IPS DF 6.9 (cell line): ENCODE results near the gene HOXA10.

Experiments
- DNase-seq: peaks from one replicate; pipeline ENCODE4 v3.0.0-alpha.2; 2013; ENCODE audit warnings: low read depth, low spot score
- H3K27ac ChIP-seq: one replicate; pipeline ENCODE4 v1.5.1; 2013; ENCODE audit warnings: low read length, control low read depth
- H3K27me3 ChIP-seq: 2 replicates; pipeline ENCODE4 v1.6.1; 2013; ENCODE audit warnings: mild to moderate bottlenecking, low read length; ENCODE audit not compliant: control insufficient read depth, insufficient read depth
- H3K36me3 ChIP-seq: 2 replicates; pipeline ENCODE4 v1.6.1; 2013; ENCODE audit warnings: low read length; ENCODE audit not compliant: control insufficient read depth, insufficient read depth
- H3K4me1 ChIP-seq: 2 replicates; pipeline ENCODE4 v1.6.1; 2013; ENCODE audit warnings: low read length; ENCODE audit not compliant: control insufficient read depth, insufficient read depth
- H3K4me3 ChIP-seq: 2 replicates; pipeline ENCODE4 v1.5.1; 2013; ENCODE audit warnings: mild to moderate bottlenecking, low read length
- H3K9me3 ChIP-seq: 2 replicates; pipeline ENCODE4 v1.6.1; 2013; ENCODE audit warnings: low read length, inconsistent platforms; ENCODE audit not compliant: control insufficient read depth, insufficient read depth
- WGBS: extraction: QIAGEN DNeasy Blood & Tissue Kit; methylation state at CpG from one replicate; pipeline ENCODE4 v1.1.7; 2013; ENCODE audit warnings: mixed read lengths, missing lambda C conversion rate; ENCODE audit not compliant: insufficient read length, insufficient coverage; 5-methylcytosine and 5-hydroxymethylcytosine counted together

HOXA10 gene

GRCh38 chr7:27151341-27151930 is 22.7 kb downstream of the HOXA10 start:
- WGBS: 100% methylated on average over 1 of the region's 27 CpGs
- no peak overlapping the region for H3K27ac ChIP-seq
- no peaks in the 10 kb centered on the region for H3K9me3 ChIP-seq
- H3K4me3 ChIP-seq: no peak overlapping the region
- peaks cover 3% of the 10 kb centered on the region for H3K4me1 ChIP-seq
- no peak for DNase-seq
- no peaks in the 10 kb centered on the region for H3K36me3 ChIP-seq
- peaks cover 97% of the 10 kb centered on the region for H3K27me3 ChIP-seq

DNA sequence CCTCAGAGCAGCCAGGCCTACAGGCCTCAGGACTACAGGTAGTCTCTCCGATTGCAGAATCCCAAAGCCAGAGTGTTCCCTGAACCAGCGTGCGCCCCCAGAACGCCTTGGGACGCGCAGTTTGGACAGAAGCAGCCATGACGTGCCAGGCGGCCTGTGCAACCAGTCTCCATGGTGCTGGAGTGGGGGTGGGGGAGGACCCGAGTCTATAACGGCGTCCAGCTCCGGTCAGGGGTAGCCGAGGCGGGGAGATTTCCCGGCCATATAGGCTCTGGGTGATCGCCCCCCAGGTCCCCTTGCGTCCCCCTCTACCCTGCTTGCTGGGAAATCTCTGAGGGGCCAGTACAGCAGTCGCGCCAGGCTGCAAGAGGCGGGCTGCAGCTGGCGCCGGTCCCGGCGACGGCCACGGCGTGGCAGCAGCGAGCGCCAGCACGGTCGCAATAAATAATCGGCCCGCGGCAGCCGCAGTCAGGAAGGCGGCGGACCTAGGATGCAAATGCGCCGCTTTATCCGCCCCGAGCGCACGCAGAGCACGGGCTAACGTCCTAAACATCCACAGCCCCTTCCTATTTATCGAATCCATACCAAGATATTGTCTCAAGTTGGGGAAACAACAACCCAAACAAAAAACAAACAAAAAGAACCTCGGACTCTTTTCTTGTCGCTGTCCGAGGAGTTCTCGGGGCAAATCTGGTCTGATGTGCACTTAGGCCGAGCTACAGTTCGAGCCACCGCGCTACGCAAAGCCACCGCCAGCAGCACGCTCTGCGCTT is 23.4 kb downstream of the HOXA10 start:
- Histone ChIP-seq H3K27ac (no peak overlapping the region), H3K27me3 (peaks cover 97% of the 10 kb centered on the region), H3K36me3 (no peaks in the 10 kb centered on the region), H3K4me1 (no peaks in the 10 kb centered on the region; the same call in 1 of the 2 replicates), H3K4me3 (no peak overlapping the region), H3K9me3 (no peaks in the 10 kb centered on the region)
- no CpG with 5 or more reads among the region's 58 CpGs for WGBS
- DNase-seq: no peak

GRCh38 chr7:27149842-27150567 is 24.1 kb downstream of the HOXA10 start:
- no peaks in the 10 kb centered on the region; the same call in 1 of the 2 replicates for H3K4me1 ChIP-seq
- no peak overlapping the region for H3K27ac ChIP-seq

DNA sequence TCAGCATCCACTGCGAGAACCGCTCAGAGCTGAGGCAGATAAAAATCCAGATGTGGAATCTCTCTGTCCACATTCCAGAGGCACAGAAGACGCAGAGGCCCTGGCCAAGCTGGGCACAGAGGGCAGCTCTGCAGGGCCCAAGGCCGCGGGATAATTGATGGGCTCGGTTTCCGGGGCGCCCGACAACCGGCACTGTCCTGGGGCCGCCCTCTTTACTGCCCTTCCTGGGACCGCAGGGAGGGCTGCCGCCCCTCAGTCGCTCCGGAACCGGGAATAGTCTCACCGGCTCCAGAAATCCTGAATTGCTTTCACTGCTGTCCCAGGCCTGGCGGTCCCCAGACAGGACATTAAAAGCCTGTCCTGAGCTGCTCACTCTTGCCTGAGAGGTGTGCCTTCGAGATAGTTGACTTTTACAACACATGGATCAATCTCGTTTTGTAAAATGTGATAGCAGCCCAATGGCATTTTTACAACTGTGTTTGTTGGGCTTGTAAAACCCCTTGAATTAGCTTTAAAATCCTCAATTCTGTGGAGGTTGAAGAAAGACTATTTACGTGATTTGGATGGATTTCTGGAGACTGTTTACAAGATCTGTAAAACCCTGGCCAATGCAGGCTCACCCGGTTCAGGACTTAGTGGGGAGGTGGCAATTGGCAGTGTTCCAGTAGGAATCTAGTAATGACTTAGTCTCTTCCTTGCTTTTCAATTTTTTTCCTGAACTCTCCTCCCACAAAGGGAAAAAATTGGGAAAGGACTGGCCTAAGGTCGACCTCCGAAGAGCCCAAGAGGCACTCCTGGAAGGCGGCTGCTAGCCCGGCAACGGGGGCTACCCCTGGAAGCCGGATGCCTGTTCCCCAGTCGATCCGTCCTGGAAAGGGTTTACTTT is 25.1 kb downstream of the HOXA10 start:
- Histone ChIP-seq H3K4me3 (no peak overlapping the region), H3K9me3 (no peaks in the 10 kb centered on the region), H3K27ac (no peak overlapping the region), H3K36me3 (no peaks in the 10 kb centered on the region), H3K4me1 (no peaks in the 10 kb centered on the region; the same call in 1 of the 2 replicates), H3K27me3 (peaks cover 97% of the 10 kb centered on the region)
- WGBS: no CpG with 5 or more reads among the region's 30 CpGs
- DNase-seq: no peak

More at GRCh38 chr7:27149842-27150567, 24.1 kb downstream of the HOXA10 start:
- H3K9me3 ChIP-seq: no peaks in the 10 kb centered on the region
- no peaks in the 10 kb centered on the region for H3K36me3 ChIP-seq
- WGBS: no CpG with 5 or more reads among the region's 13 CpGs
- no peak overlapping the region for H3K4me3 ChIP-seq
- no peak for DNase-seq
- peaks cover 97% of the 10 kb centered on the region for H3K27me3 ChIP-seq

- H3K4me3 ChIP-seq: no peak overlapping the region
- H3K4me1 ChIP-seq: no peaks in the 10 kb centered on the region; the same call in 1 of the 2 replicates
- H3K27me3 ChIP-seq: peaks cover 95% of the 10 kb centered on the region
- H3K27ac ChIP-seq: no peak overlapping the region
- DNase-seq: no peak
- no peaks in the 10 kb centered on the region for H3K36me3 ChIP-seq
- WGBS: no CpG with 5 or more reads among the region's 28 CpGs
- no peaks in the 10 kb centered on the region for H3K9me3 ChIP-seq
These were observed 25.9 kb downstream of the HOXA10 start for GRCh38 chr7:27148031-27148755.

GRCh38 chr7:27147199-27148030 is 26.7 kb downstream of the HOXA10 start, which contains the start of gene HOXA6:
HOXA6 (minus strand) TSS chr7:27147774; CDS start chr7:27147749, 25 bp downstream.
- H3K27me3 ChIP-seq: peaks cover 95% of the 10 kb centered on the region
- H3K4me3 ChIP-seq: no peak within 1 kb of the TSS
- no CpG with 5 or more reads among the region's 63 CpGs for WGBS
- H3K27ac ChIP-seq: no peak within 1 kb of the TSS
- H3K36me3 ChIP-seq: no peaks in the 10 kb centered on the region
- no peak for DNase-seq
- no peaks in the 10 kb centered on the region; the same call in 1 of the 2 replicates for H3K4me1 ChIP-seq
- H3K9me3 ChIP-seq: no peaks in the 10 kb centered on the region

DNA sequence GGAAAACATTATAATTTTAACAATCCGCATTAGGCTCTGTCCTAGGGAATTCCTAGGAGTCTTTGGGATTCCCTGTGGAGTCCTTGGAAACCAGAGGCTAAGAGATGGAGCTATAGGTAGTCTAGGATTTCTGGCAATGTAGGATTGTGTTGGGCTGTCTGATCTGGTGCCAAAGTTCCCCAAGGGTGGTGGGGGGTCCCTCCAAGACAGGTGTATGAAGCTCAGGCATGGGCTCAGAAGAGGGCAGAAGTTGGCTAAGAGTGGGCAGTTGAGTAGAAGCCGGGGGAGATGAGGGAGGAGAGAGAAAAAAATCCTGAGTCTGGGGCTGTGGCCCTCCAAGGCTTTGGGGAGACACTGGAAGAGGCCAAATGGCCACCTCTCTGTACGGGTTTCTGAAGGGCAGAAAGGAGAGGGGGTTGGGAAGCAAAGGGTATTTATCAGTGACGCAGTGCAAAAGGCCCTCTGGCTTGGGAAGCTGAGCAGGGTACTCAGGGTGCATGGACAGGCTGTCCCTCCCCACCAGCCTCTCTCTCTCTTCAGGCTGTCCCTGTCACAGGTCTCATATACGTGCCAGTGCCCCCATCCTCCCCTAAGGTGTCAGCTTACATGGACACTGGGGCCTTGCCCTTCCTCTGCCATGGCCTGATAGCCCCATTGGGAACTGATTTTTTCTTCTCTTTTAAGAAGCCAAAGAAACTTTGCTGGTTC is 27.5 kb downstream of the HOXA10 start:
- DNase-seq: no peak
- no peaks in the 10 kb centered on the region for H3K9me3 ChIP-seq
- no CpG with 5 or more reads among the region's 5 CpGs for WGBS
- no peak overlapping the region for H3K4me3 ChIP-seq
- no peaks in the 10 kb centered on the region for H3K36me3 ChIP-seq
- no peaks in the 10 kb centered on the region; the same call in 1 of the 2 replicates for H3K4me1 ChIP-seq
- H3K27ac ChIP-seq: no peak overlapping the region
- peaks cover 95% of the 10 kb centered on the region for H3K27me3 ChIP-seq

DNA sequence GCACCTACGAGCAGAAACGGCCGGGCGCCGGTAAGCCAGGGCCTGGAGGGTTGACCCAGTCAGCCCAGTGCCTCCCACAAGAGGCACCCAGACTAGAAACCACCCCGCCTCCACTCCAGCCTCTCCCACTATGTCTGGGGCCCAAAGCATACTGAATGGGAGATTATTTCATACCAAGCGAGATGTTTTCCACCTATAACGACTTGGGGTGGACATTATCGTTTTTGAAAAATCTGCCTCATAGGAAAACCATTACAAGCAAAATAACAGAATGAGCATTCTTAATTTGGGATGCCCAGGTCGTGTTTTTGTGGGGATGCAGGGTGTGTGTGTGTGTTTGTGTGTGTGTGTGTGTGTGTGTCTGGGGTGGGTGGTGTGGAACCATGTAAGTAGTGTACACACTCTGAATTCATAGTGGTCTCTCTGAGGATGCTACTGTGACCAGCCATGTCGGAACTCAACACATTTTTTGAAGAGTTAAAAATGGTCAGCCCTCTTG is 28.2 kb downstream of the HOXA10 start:
- WGBS: no CpG with 5 or more reads among the region's 11 CpGs
- no peak overlapping the region for H3K4me3 ChIP-seq
- no peak overlapping the region for H3K27ac ChIP-seq
- no peaks in the 10 kb centered on the region; the same call in 1 of the 2 replicates for H3K4me1 ChIP-seq
- H3K9me3 ChIP-seq: no peaks in the 10 kb centered on the region
- no peaks in the 10 kb centered on the region for H3K36me3 ChIP-seq
- H3K27me3 ChIP-seq: peaks cover 95% of the 10 kb centered on the region
- no peak for DNase-seq
